ENCODE results near the gene JAKMIP1. TPM values are rescaled to one million over a fixed set of nuclear protein-coding genes. Genes with fewer than 3 reads are reported as not detected.

The JAKMIP1 gene
- total RNA-seq, 1 donor from 2014 or later, result 0.89 TPM

DNA sequence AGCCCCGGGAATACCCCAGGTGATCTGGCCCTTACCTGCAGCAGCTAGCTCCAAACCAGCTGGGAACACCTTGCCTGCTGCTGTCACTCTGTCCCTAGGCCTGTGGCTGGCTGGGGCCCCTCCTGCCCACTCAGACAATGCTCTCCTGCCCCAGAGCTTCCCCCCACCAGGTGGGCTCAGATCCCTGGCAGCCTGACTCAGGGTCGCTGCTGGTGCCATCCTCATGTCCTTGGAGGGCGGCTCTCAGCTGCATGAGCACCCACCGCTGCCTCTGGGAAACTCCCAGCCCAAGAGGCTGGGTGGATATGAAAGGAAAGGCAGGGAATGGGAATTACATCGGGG, 197.9 kb downstream of the JAKMIP1 start:
- H3K4me1 Mint-ChIP-seq (ENCODE audit: low read depth), result no peaks in the 10 kb centered on the region
- TF ChIP-seq, protein P1, sequence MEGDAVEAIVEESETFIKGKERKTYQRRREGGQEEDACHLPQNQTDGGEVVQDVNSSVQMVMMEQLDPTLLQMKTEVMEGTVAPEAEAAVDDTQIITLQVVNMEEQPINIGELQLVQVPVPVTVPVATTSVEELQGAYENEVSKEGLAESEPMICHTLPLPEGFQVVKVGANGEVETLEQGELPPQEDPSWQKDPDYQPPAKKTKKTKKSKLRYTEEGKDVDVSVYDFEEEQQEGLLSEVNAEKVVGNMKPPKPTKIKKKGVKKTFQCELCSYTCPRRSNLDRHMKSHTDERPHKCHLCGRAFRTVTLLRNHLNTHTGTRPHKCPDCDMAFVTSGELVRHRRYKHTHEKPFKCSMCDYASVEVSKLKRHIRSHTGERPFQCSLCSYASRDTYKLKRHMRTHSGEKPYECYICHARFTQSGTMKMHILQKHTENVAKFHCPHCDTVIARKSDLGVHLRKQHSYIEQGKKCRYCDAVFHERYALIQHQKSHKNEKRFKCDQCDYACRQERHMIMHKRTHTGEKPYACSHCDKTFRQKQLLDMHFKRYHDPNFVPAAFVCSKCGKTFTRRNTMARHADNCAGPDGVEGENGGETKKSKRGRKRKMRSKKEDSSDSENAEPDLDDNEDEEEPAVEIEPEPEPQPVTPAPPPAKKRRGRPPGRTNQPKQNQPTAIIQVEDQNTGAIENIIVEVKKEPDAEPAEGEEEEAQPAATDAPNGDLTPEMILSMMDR (IDR thresholded peaks at IDR 0.05; ENCODE audit: unreplicated experiment), result no peak
- H3K36me3 Mint-ChIP-seq (ENCODE audit: insufficient read depth), result no peaks in the 10 kb centered on the region
- no peak for DNase-seq (ENCODE audit: low spot score, unreplicated experiment)
- no peaks in the 10 kb centered on the region for H3K9me3 Mint-ChIP-seq (ENCODE audit: low read depth)
- peaks cover 40% of the 10 kb centered on the region for H3K27me3 Mint-ChIP-seq
- H3K4me3 Mint-ChIP-seq (ENCODE audit: low read depth), result no peak overlapping the region
- no peak overlapping the region for H3K27ac Mint-ChIP-seq

DNA sequence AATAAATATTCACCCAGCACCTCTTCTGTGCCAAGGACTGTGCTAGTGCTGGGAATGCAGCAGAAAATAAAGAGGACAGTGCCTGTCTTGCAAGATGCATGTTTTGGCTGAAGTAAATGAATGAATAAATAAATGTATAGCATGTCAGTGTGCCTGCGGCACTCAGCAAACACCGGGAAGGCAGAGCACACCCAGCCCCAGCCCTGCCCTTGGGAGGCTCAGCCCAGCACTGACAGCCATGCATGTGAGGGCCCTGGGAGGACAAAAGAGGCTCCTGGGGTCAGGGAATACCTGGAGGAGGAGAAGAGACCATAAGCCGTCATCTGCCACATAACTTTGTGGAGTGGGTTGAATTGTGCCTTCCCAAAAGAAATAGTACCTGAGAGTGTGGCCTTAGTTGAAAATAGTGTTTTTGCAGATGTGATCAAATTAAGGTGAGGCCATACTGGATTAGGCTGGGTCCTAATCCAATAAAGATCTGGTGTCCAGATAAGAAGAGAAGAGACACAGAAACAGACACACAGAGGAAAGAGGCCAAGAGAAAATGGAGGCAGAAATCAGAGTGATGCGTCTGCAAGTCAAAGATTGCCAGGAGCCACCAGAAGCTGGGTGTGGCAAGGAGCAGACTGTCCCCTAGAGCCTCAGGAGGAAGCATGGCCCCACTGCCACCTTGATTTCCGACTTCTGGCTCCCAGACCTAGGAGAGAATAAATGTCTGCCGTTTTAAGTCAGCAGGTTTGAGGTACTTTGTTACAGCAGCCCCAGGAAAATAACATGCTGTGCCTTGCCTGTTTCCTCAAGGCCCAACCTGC, 198.5 kb downstream of the JAKMIP1 start:
- no peaks in the 10 kb centered on the region for H3K9me3 Mint-ChIP-seq (ENCODE audit: low read depth)
- peaks cover 36% of the 10 kb centered on the region for H3K27me3 Mint-ChIP-seq
- no peaks in the 10 kb centered on the region for H3K4me1 Mint-ChIP-seq (ENCODE audit: low read depth)
- no peaks in the 10 kb centered on the region for H3K36me3 Mint-ChIP-seq (ENCODE audit: insufficient read depth)
- no peak overlapping the region for H3K4me3 Mint-ChIP-seq (ENCODE audit: low read depth)
- H3K27ac Mint-ChIP-seq, result no peak overlapping the region
- no peak for DNase-seq (ENCODE audit: low spot score, unreplicated experiment)
- TF ChIP-seq, protein P1 (IDR thresholded peaks at IDR 0.05; ENCODE audit: unreplicated experiment), result no peak

DNA sequence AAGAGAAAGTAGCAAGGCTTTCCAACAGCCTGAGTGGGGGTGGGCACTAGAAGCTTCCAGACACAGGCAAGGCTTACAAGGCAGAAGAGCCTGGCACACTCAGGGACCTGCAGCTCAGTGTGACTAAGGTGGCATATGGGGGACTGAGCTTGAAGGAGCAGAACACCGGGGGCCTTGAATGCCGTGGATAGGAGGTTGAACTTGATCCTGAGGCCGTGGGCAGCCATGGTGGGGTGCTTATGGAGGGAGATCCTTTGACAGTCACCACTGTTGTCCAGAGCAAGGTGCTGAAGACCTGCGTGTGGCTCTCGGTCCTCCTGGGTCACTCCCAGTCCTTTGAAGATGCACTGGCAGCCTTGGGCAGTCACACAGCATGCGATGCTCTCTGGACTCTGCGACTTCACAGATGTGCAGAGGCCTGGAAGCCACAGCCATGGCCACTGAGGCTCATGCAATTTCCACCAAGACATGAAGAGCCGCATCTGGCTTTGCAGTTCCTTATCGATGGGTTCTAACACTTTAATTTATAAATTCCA, 200.5 kb downstream of the JAKMIP1 start:
- no peaks in the 10 kb centered on the region for H3K36me3 Mint-ChIP-seq (ENCODE audit: insufficient read depth)
- no peaks in the 10 kb centered on the region for H3K4me1 Mint-ChIP-seq (ENCODE audit: low read depth)
- no peak overlapping the region for H3K27ac Mint-ChIP-seq
- no peak overlapping the region for H3K4me3 Mint-ChIP-seq (ENCODE audit: low read depth)
- H3K27me3 Mint-ChIP-seq, result peaks cover 37% of the 10 kb centered on the region
- no peak for DNase-seq (ENCODE audit: low spot score, unreplicated experiment)
- no peaks in the 10 kb centered on the region for H3K9me3 Mint-ChIP-seq (ENCODE audit: low read depth)
- TF ChIP-seq, protein P1 (IDR thresholded peaks at IDR 0.05; ENCODE audit: unreplicated experiment), result no peak

DNA sequence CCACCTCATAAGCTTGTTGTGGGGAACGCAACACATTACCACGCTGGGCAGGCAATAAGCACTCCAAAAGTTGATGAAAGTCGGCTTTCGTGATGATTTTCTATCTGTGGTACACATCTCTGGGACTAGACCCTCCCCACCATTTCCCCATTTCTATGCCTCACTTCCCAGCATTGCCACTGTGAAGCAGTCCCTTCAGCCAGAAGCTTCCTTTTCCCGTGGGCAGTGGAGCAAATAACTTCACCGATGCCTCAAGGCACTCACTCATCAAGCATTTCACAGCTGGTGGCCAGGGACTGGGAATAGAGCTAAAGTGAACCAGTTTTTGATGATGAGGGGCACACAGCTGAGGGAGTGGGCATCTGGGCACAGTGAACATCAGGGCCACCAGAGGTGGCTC, 201.0 kb downstream of the JAKMIP1 start:
- TF ChIP-seq, protein P1 (IDR thresholded peaks at IDR 0.05; ENCODE audit: unreplicated experiment), result no peak
- no peaks in the 10 kb centered on the region for H3K4me1 Mint-ChIP-seq (ENCODE audit: low read depth)
- H3K4me3 Mint-ChIP-seq (ENCODE audit: low read depth), result no peak overlapping the region
- no peak overlapping the region for H3K27ac Mint-ChIP-seq
- H3K9me3 Mint-ChIP-seq (ENCODE audit: low read depth), result no peaks in the 10 kb centered on the region
- H3K36me3 Mint-ChIP-seq (ENCODE audit: insufficient read depth), result no peaks in the 10 kb centered on the region
- DNase-seq (ENCODE audit: low spot score, unreplicated experiment), result no peak
- H3K27me3 Mint-ChIP-seq, result peaks cover 37% of the 10 kb centered on the region

DNA sequence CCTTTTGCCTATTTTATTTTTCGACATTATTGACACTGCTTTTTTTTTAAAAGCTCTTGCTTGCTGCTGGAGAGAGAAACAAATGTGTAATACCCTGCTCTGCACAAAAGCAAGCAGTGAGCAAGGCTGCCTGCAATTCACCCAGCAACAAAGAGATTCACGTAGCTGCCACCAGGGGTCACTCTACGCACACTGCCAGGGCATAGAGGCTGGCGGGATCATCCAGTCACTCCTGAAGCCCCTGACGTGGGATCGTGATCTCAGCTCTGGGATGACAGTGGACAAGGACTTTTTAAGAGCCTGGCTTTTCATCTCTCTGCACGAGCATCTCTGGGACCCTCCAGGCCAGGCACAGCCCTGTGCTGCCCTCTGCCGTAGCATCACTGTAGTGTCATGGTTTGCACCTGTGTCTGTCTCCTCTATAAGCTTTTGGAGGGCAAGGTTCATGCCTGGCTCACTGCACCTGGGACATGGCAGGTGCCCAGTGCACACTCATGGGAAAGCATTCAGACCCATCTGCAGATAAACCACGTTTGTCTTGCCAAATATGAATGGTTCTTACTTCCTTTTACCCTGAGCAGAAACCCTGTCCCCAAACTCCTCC, 201.9 kb downstream of the JAKMIP1 start:
- TF ChIP-seq, protein P1 (IDR thresholded peaks at IDR 0.05; ENCODE audit: unreplicated experiment), result peak; percentile 98
- Mint-ChIP-seq H3K27ac (no peak overlapping the region), H3K36me3 (ENCODE audit: insufficient read depth) (no peaks in the 10 kb centered on the region), H3K27me3 (peaks cover 37% of the 10 kb centered on the region), H3K4me3 (ENCODE audit: low read depth) (no peak overlapping the region), H3K9me3 (ENCODE audit: low read depth) (no peaks in the 10 kb centered on the region), H3K4me1 (ENCODE audit: low read depth) (no peaks in the 10 kb centered on the region)
- peak; percentile 57 for DNase-seq (ENCODE audit: low spot score, unreplicated experiment)

All from progenitor cell of endocrine pancreas (in vitro differentiated cells).